NB4 (cell line): ENCODE data around the gene MET.

Experiments
- DNase-seq: peaks from one replicate; pipeline ENCODE4 v3.0.0; 2010; ENCODE audit warnings: low read depth
- H3K4me3 ChIP-seq: one replicate; pipeline ENCODE4 v1.5.1; 2011; ENCODE audit warnings: mild to moderate bottlenecking, low read depth, low read length, moderate library complexity
- MYC ChIP-seq: IDR thresholded peaks from 2 replicates; pipeline ENCODE4 v1.6.1; 2011; ENCODE audit warnings: low read depth, low read length
- POLR2A ChIP-seq: IDR thresholded peaks from 2 replicates; pipeline ENCODE4 v1.6.1; 2011; ENCODE audit warnings: mild to moderate bottlenecking; ENCODE audit not compliant: insufficient read length; ENCODE audit errors: extremely low read depth
- TF ChIP-seq, protein P1 (sequence below): IDR thresholded peaks from 2 replicates; pipeline ENCODE4 v1.6.1; 2011; ENCODE audit warnings: low read depth, low read length
- TF ChIP-seq, protein P2 (sequence below): IDR thresholded peaks from one replicate; pipeline ENCODE4 v1.5.1; 2012; ENCODE audit warnings: low read depth, low read length

The MET gene

DNA sequence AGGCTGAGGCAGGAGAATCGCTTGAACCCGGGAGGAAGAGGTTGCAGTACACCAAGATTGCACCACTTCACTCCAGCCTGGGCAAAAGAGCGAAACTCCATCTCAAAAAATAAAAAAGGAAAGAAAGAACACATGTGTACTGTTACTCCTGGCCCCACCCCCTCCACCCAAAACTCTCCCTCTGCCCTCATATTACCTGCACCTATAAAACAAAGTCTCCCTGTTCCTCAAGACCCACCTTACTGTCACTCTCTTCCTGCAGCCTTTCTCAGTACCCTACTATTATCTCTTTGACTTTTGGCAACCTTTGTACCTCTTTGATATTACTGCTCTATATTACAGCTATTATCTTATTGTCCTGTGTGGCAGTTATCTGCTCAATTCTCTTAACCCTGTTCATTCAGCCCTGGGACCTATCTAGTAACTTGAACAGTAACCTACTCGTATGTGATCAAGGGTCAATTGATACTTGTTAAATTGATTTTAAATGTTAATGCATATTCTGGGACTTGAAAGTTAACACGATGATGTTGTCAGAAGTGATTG is 121.9 kb downstream of the MET start:
- DNase-seq = no peak
- TF ChIP-seq, protein P1, sequence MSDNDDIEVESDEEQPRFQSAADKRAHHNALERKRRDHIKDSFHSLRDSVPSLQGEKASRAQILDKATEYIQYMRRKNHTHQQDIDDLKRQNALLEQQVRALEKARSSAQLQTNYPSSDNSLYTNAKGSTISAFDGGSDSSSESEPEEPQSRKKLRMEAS = no peak
- no peak for TF ChIP-seq POLR2A
- no peak for TF ChIP-seq MYC
- TF ChIP-seq, protein P2, sequence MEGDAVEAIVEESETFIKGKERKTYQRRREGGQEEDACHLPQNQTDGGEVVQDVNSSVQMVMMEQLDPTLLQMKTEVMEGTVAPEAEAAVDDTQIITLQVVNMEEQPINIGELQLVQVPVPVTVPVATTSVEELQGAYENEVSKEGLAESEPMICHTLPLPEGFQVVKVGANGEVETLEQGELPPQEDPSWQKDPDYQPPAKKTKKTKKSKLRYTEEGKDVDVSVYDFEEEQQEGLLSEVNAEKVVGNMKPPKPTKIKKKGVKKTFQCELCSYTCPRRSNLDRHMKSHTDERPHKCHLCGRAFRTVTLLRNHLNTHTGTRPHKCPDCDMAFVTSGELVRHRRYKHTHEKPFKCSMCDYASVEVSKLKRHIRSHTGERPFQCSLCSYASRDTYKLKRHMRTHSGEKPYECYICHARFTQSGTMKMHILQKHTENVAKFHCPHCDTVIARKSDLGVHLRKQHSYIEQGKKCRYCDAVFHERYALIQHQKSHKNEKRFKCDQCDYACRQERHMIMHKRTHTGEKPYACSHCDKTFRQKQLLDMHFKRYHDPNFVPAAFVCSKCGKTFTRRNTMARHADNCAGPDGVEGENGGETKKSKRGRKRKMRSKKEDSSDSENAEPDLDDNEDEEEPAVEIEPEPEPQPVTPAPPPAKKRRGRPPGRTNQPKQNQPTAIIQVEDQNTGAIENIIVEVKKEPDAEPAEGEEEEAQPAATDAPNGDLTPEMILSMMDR = no peak
- no peak overlapping the region for H3K4me3 ChIP-seq

DNA sequence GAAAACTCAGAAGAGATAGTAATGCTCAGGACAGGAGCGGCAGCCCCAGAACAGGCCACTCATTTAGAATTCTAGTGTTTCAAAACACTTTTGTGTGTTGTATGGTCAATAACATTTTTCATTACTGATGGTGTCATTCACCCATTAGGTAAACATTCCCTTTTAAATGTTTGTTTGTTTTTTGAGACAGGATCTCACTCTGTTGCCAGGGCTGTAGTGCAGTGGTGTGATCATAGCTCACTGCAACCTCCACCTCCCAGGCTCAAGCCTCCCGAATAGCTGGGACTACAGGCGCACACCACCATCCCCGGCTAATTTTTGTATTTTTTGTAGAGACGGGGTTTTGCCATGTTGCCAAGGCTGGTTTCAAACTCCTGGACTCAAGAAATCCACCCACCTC is 124.5 kb downstream of the MET start:
- no peak for TF ChIP-seq POLR2A
- no peak for TF ChIP-seq MYC
- no peak overlapping the region for H3K4me3 ChIP-seq
- no peak for DNase-seq

DNA sequence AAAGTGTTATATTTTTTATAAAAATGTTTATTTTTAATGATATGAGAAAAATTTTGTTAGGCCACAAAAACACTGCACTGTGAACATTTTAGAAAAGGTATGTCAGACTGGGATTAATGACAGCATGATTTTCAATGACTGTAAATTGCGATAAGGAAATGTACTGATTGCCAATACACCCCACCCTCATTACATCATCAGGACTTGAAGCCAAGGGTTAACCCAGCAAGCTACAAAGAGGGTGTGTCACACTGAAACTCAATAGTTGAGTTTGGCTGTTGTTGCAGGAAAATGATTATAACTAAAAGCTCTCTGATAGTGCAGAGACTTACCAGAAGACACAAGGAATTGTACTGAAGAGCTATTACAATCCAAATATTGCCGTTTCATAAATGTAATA is 125.6 kb downstream of the MET start:
- H3K4me3 ChIP-seq = no peak overlapping the region
- DNase-seq = no peak
- TF ChIP-seq, protein P1 = no peak
- TF ChIP-seq, protein P2 = no peak
- no peak for TF ChIP-seq MYC
- no peak for TF ChIP-seq POLR2A

DNA sequence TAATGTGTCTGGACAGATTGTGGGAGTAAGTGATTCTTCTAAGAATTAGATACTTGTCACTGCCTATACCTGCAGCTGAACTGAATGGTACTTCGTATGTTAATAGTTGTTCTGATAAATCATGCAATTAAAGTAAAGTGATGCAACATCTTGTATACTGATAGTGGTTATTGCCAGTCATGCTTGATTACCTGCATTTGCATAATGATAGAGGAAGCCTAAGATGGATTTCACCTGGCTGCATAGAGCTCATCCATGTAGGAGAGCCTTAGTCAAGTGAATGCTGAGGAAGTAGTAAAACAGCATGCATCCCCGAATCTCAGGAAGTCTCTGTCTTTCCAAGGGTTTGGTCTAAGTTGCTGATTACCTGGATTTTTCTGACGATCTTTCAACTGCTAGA is 126.2 kb downstream of the MET start:
- DNase-seq = no peak
- TF ChIP-seq, protein P2 = no peak
- TF ChIP-seq, protein P1 = no peak
- no peak for TF ChIP-seq MYC
- TF ChIP-seq POLR2A = no peak
- H3K4me3 ChIP-seq = no peak overlapping the region

DNA sequence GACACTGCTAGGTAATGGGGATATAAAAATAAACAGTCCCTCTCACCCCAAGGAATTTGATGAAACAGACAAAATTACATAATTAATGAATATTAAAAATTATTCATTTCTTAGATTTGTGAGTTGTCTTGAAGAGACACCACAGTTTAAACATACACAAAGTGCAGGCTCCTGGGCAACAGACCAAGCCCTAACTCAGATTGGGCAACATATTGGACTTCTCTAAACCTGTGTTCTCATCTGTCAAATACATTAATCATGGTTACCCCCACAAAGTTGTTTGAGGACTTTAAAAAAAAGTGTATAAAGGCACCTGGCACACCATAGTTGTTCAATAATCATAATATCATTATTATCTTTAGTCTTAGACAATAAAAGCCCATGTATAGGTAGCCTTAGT is 127.9 kb downstream of the MET start:
- H3K4me3 ChIP-seq = no peak overlapping the region
- TF ChIP-seq, protein P1 = no peak
- TF ChIP-seq, protein P2 = no peak
- no peak for TF ChIP-seq POLR2A
- no peak for TF ChIP-seq MYC
- no peak for DNase-seq

DNA sequence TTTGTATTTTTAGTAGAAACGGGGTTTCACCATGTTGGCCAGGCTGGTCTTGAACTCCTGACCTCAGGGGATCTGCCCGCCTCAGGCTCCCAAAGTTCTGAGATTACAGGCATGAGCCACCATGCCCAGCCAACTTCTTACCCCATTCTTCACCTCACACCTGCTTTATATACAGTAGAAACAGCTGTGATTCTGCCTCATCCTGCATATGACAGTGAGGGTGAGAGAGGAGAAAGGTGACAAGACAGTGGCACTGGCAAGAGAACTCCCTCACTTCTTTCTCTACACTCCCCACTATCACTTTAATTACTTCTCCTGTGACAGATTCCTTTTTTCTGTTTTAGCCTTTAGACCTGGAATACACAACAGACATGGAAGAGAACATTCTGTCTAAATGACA is 128.6 kb downstream of the MET start:
- no peak overlapping the region for H3K4me3 ChIP-seq
- TF ChIP-seq MYC (no peak), POLR2A (no peak)
- no peak for DNase-seq

DNA sequence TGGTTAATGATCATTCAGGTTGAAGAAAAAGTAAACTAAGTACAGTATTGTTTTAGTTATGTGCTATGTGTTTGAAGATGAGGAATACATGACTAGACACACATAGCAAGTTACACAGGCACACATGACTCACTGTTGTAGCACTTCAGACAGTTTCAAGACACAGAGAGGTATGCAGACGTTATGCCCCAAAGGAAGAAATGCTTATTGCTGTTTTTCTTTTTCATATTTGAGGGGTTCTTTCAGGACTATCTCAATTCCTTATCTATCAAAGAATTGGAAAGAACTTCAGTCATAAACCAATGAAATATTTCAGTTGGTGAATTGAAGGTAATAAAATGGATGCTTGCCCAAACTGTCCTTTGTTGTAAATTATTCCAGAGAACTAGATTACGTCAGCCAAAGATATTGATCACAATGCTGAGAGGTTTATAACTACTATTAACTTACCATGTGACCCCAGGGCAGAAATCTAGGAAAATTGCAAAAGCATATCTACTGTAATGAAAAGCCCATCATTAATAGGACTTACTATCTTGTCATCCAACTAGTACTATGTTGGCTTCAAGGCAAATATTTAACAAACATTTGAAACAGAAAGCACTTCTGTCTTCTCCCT is 129.2 kb downstream of the MET start:
- TF ChIP-seq, protein P1 = no peak
- TF ChIP-seq MYC (no peak), POLR2A (no peak)
- TF ChIP-seq, protein P2 = no peak
- no peak overlapping the region for H3K4me3 ChIP-seq
- no peak for DNase-seq
